Measurements from ENCODE around the gene WDR7. TPM values are rescaled to one million over a fixed set of nuclear protein-coding genes. Genes with fewer than 3 reads are reported as not detected.

Gene WDR7
- total and polyA plus RNA-seq, 12 donors = 3.1 to 32.6 (median 28.0) TPM

GRCh38 chr18:57003342-57003741 is 352.2 kb downstream of the WDR7 start:
- ATAC-seq = no peak
- Histone ChIP-seq H3K9me3 (no peaks in the 10 kb centered on the region), H3K4me1 (peaks cover 0 to 57% (median 12%) of the 10 kb centered on the region in 9 donors), H3K27ac (peak overlapping the region in 5 of 10 donors; percentile 11 to 46 (median 35)), H3K27me3 (no peaks in the 10 kb centered on the region), H3K36me3 (no peaks in the 10 kb centered on the region), H3K4me3 (no peak overlapping the region)
- TF ChIP-seq CTCF (IDR thresholded peaks at IDR 0.05) = no peak
- intact Hi-C loops (cut with DNase I) = no loop called here
- 49 to 72% methylated on average over 2 of the region's 2 CpGs for WGBS, 2 donors
- no peak for DNase-seq

DNA sequence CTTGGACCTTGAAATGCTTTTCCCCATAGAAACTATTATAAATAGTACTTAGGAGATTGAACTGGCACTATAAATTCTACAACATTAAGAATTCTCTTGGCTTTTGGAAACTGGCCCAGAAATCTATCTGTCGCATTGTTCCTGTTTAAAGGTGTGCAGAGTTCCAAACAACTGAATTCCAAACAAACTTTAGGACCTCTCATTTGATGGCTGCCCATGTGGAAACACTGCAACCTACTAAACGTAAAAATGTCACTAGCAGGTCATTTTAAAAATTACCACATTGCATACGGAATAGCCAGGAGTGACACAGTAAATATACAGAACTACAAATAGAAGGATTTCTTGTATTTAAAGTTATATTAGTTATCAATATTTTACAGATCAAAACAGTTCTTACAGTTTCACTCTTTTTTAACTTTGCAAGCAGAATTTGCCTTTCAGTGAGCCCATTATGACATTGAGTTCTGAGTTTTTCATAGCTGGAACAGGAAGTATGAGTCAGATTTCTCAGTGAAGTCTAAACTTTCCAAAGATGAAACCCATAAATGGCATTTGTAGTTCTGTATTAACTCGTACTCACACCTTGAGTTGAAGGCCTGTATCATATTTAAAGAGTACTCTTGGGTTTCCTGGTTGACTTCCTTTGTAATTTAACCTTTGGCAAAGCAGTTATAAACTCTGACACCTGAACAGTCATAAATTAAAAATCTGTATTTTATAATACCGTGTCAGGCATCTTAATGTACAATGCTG is 353.4 kb downstream of the WDR7 start:
- TF ChIP-seq CTCF (IDR thresholded peaks at IDR 0.05) = no peak
- Histone ChIP-seq H3K36me3 (no peaks in the 10 kb centered on the region), H3K4me3 (no peak overlapping the region), H3K9me3 (no peaks in the 10 kb centered on the region), H3K4me1 (peaks cover 0 to 54% (median 12%) of the 10 kb centered on the region in 9 donors), H3K27ac (peak overlapping the region in 3 of 10 donors; percentile 8 to 55 (median 46)), H3K27me3 (no peaks in the 10 kb centered on the region)
- WGBS, 2 donors = 58 to 65% methylated on average over 5 of the region's 5 CpGs
- intact Hi-C loops (cut with DNase I) = no loop called here
- peak in 2 of 8 donors; percentile 51 to 60 for ATAC-seq
- no peak for DNase-seq

DNA sequence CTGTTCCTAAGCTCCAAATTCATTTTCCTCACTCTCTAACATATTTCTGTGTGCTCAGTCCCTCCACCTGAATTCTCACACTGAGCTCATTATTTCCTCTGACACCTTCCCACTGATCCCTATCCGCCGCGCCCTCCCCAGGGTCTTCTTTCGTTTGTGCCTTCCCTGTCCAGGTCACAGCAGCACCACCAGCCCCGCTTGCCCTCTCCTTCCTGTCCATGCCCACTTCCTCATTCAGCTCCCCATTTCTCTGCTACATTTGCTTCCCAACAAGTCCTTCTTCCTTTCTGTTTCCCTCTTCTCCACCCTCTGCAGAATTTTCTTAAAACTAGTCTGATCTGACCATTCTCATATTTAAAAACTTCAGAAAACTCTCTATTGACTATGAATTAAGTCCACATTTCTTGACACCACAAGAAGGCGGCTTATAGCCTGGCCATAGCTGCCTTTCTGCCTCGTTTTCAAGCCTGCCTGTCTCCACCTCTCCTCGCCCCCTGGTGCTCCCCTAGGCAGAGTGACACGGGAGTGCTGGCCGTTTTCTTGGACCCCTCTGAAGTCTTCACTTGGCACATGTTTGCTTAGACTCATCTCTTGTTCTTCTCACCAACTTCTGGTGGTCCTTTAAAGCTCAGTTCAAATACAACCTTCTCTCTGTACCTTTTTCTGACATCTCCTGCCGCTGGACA is 357.0 kb downstream of the WDR7 start:
- H3K27ac ChIP-seq = no peak overlapping the region
- H3K36me3 ChIP-seq = peaks cover 0 to 3% (median 0%) of the 10 kb centered on the region in 9 donors
- peaks cover 0 to 26% (median 12%) of the 10 kb centered on the region in 9 donors for H3K4me1 ChIP-seq
- ATAC-seq (no peak), DNase-seq (no peak)
- H3K27me3 ChIP-seq = no peaks in the 10 kb centered on the region
- intact Hi-C loops (cut with DNase I) = no loop called here
- 80 to 85% methylated on average over 11 of the region's 11 CpGs for WGBS, 2 donors
- no peak overlapping the region for H3K4me3 ChIP-seq
- no peaks in the 10 kb centered on the region for H3K9me3 ChIP-seq
- TF ChIP-seq CTCF (IDR thresholded peaks at IDR 0.05) = no peak

DNA sequence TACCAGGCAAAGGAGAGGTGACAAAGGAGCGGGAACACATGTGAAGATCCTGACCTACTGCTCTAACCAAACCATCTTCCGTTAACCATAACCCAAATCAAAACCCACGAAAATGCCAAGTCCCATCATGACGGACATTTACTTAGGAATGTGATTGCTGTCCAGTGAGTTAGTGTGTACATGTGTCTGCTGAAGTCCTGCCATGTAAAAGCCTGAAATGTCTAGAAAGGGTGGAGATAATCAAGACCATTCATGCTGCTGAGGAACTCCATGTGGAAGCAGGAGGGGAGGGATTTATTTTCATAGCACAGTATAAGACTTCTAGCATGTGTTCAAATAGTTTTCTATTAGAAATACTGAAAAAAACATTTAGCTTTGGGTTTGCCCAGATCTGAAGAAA is 358.7 kb downstream of the WDR7 start:
- DNase-seq (no peak), ATAC-seq (no peak)
- Histone ChIP-seq H3K4me3 (no peak overlapping the region), H3K27me3 (no peaks in the 10 kb centered on the region), H3K36me3 (peaks cover 0 to 3% (median 0%) of the 10 kb centered on the region in 9 donors), H3K9me3 (no peaks in the 10 kb centered on the region), H3K27ac (no peak overlapping the region), H3K4me1 (peaks cover 0 to 10% (median 2%) of the 10 kb centered on the region in 9 donors)
- intact Hi-C loops (cut with DNase I) = no loop called here
- WGBS, 2 donors = 91 to 95% methylated on average over 4 of the region's 4 CpGs
- no peak for TF ChIP-seq CTCF (IDR thresholded peaks at IDR 0.05)
